ENCODE measurements around the gene STK25. TPM values are rescaled to one million over a fixed set of nuclear protein-coding genes. Genes with fewer than 3 reads are reported as not detected.

The STK25 gene
- polyA plus RNA-seq, 3 donors = 62.7 to 215 (median 69.5) TPM

GRCh38 chr2:241532168-241532567 lies 23.8 kb upstream of the STK25 start:
- H3K4me2 ChIP-seq (replicated peaks; ENCODE audit: extremely low read depth, low read length, poor library complexity, severe bottlenecking) = no peak overlapping the region
- intact Hi-C loops (cut with micrococcal nuclease) = no loop called here
- no peak overlapping the region for H3K27ac ChIP-seq (ENCODE audit: low read depth in 1 of 2, low read length in 2 of 2)
- H3K9ac ChIP-seq (ENCODE audit: insufficient read depth, low read length, poor library complexity, severe bottlenecking) = no peak overlapping the region
- no peak overlapping the region for H3K4me3 ChIP-seq (replicated peaks in 1 of 3; ENCODE audit: low read depth in 2 of 3, low read length in 3 of 3)
- Mint-ChIP-seq H3K36me3 (no peaks in the 10 kb centered on the region), H3K27me3 (ENCODE audit: low read depth in 3 of 3) (peaks cover 8 to 14% (median 13%) of the 10 kb centered on the region in 3 donors), H3K27ac (no peak overlapping the region), H3K9me3 (peaks cover 0 to 4% (median under 1%) of the 10 kb centered on the region in 7 donors), H3K4me1 (no peaks in the 10 kb centered on the region), H3K4me3 (no peak overlapping the region)
- H3K79me2 ChIP-seq (ENCODE audit: insufficient read depth, low read length) = no peaks in the 10 kb centered on the region
- no peaks in the 10 kb centered on the region for H3K9me3 ChIP-seq (replicated peaks in 1 of 2; ENCODE audit: control insufficient read depth in 1 of 2, insufficient read depth in 1 of 2, low read length in 2 of 2)
- H2AFZ ChIP-seq (ENCODE audit: insufficient read depth, low read depth, low read length, poor library complexity, severe bottlenecking) = no peak overlapping the region
- H3K27me3 ChIP-seq (ENCODE audit: control insufficient read depth in 2 of 2, insufficient read depth in 2 of 2, low read length in 2 of 2) = no peaks in the 10 kb centered on the region
- no peaks in the 10 kb centered on the region for H4K20me1 ChIP-seq (ENCODE audit: insufficient read depth, low read length)
- no peak for DNase-seq
- H3K36me3 ChIP-seq (replicated peaks in 1 of 2; ENCODE audit: control insufficient read depth in 1 of 2, insufficient read depth in 2 of 2, low read length in 2 of 2) = no peaks in the 10 kb centered on the region
- TF ChIP-seq CTCF (IDR thresholded peaks at IDR 0.05) = no peak
- WGBS (ENCODE audit: insufficient coverage) = 94% methylated on average over 4 of the region's 8 CpGs
- no peaks in the 10 kb centered on the region for H3K4me1 ChIP-seq (ENCODE audit: control insufficient read depth in 1 of 2, insufficient read depth in 2 of 2, low read length in 2 of 2)

DNA sequence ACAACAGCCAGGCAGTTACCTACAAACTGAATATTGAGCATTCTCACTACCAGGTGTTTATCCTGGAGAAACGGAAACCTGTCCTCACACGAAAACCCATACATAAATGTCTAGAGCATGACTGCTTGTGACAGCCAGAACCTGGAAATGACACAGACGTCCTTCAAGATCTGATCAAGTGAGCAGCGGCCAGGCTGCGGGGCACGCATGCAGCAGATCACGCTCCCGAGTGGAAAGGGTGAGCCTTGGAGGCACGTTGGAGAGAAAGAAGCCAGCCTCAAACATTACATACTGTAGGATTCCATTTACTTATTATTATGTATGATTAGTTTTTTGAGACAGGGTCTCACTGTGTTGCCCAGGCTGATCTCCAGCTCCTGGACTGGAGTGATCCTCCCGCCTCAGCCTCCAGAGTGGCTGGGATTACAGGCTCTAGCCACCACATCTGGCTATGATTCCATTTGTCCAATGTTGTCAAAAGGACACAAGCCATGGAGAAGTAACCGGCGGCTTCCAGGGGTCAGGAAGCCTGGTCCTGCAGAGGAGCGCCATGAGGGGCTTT lies 22.9 kb upstream of the STK25 start:
- intact Hi-C loops (cut with micrococcal nuclease) = no loop called here
- Histone ChIP-seq H3K36me3 (replicated peaks in 1 of 2; ENCODE audit: control insufficient read depth in 1 of 2, insufficient read depth in 2 of 2, low read length in 2 of 2) (no peaks in the 10 kb centered on the region), H3K79me2 (ENCODE audit: insufficient read depth, low read length) (no peaks in the 10 kb centered on the region), H3K27me3 (ENCODE audit: control insufficient read depth in 2 of 2, insufficient read depth in 2 of 2, low read length in 2 of 2) (no peaks in the 10 kb centered on the region), H3K4me2 (replicated peaks; ENCODE audit: extremely low read depth, low read length, poor library complexity, severe bottlenecking) (no peak overlapping the region), H3K4me1 (ENCODE audit: control insufficient read depth in 1 of 2, insufficient read depth in 2 of 2, low read length in 2 of 2) (no peaks in the 10 kb centered on the region), H3K27ac (ENCODE audit: low read depth in 1 of 2, low read length in 2 of 2) (no peak overlapping the region), H3K9ac (ENCODE audit: insufficient read depth, low read length, poor library complexity, severe bottlenecking) (no peak overlapping the region), H3K9me3 (replicated peaks in 1 of 2; ENCODE audit: control insufficient read depth in 1 of 2, insufficient read depth in 1 of 2, low read length in 2 of 2) (peaks cover 5 to 7% of the 10 kb centered on the region in 2 donors), H4K20me1 (ENCODE audit: insufficient read depth, low read length) (no peaks in the 10 kb centered on the region), H3K4me3 (replicated peaks in 1 of 3; ENCODE audit: low read depth in 2 of 3, low read length in 3 of 3) (no peak overlapping the region), H2AFZ (ENCODE audit: insufficient read depth, low read depth, low read length, poor library complexity, severe bottlenecking) (no peak overlapping the region)
- Mint-ChIP-seq H3K27ac (peak overlapping the region in 1 of 7 donors; percentile 28), H3K9me3 (peaks cover 2 to 12% (median 10%) of the 10 kb centered on the region in 7 donors), H3K4me1 (no peaks in the 10 kb centered on the region), H3K27me3 (ENCODE audit: low read depth in 3 of 3) (peaks cover 8 to 15% (median 11%) of the 10 kb centered on the region in 3 donors), H3K36me3 (no peaks in the 10 kb centered on the region), H3K4me3 (no peak overlapping the region)
- WGBS (ENCODE audit: insufficient coverage) = 85% methylated on average over 6 of the region's 13 CpGs
- no peak for TF ChIP-seq CTCF (IDR thresholded peaks at IDR 0.05)
- DNase-seq = no peak

Data from CD14-positive monocyte (primary cell).